ENCODE data around the gene SKAP1. TPM values are rescaled to one million over a fixed set of nuclear protein-coding genes. Genes with fewer than 3 reads are reported as not detected.

SKAP1 gene
- total RNA-seq, 1 donor from 2014 or later, result not detected

DNA sequence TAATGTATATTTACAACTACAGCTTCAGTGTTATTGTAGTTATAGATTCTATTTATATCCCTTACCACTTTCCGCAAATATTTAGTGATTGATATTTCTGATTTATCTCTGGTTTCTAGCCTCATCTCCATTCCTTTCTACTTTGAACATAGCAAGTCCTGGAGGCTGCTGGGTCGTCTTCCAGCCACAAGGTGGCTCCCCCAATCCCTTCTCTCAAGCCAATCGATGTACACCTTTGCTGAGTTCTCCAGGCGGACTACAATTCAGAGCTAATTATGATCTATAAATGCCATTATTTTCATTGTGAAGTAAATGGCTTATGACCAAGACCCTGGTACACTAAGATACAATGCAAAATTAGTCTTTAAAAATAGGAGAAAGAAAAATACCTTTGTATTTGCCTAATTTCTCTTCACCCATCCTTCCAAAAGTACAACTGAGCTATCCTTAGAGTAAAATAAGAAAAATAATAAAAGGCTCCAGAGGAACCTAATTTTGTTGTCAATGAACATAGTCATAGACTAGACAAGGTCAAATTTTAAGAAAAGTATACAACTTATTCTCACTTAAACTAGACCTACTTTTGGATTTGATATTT lies 122.1 kb downstream of the SKAP1 start:
- H3K36me3 Mint-ChIP-seq (ENCODE audit: low read depth, unreplicated experiment), result no peaks in the 10 kb centered on the region
- H3K27me3 Mint-ChIP-seq (ENCODE audit: low read depth, unreplicated experiment), result peaks cover 49% of the 10 kb centered on the region
- Histone ChIP-seq H3K4me1 (ENCODE audit: insufficient read depth, low read length) (no peaks in the 10 kb centered on the region), H3K36me3 (ENCODE audit: insufficient read depth, low read length) (no peaks in the 10 kb centered on the region), H2AFZ (ENCODE audit: low read depth, low read length) (no peak overlapping the region), H3K9ac (ENCODE audit: low read length) (no peak overlapping the region), H3K4me3 (ENCODE audit: insufficient read depth, low read depth, low read length) (no peak overlapping the region), H3K4me2 (ENCODE audit: low read length) (no peak overlapping the region), H3K27ac (ENCODE audit: low read depth, low read length) (no peak overlapping the region), H4K20me1 (ENCODE audit: insufficient read depth, low read length) (no peaks in the 10 kb centered on the region), H3K79me2 (ENCODE audit: insufficient read depth, low read length) (no peaks in the 10 kb centered on the region), H3K27me3 (ENCODE audit: insufficient read depth, low read length) (peaks cover 89% of the 10 kb centered on the region), H3K9me3 (ENCODE audit: insufficient read depth, low read depth, low read length) (no peaks in the 10 kb centered on the region)
- no peaks in the 10 kb centered on the region for H3K9me3 Mint-ChIP-seq (ENCODE audit: unreplicated experiment)
- H3K4me3 Mint-ChIP-seq (ENCODE audit: unreplicated experiment), result no peak overlapping the region
- FAIRE-seq (no peak), DNase-seq (ENCODE audit: low read depth) (peak; percentile 44)
- no peak overlapping the region for H3K27ac Mint-ChIP-seq (ENCODE audit: unreplicated experiment)
- TF ChIP-seq CTCF (IDR thresholded peaks at IDR 0.05; ENCODE audit: insufficient read depth, low read depth, low read length) (peak; percentile 92), EZH2 (IDR thresholded peaks at IDR 0.05; ENCODE audit: insufficient read depth, low read length) (no peak)
- no peaks in the 10 kb centered on the region for H3K4me1 Mint-ChIP-seq (ENCODE audit: low read depth, unreplicated experiment)

GRCh38 chr17:48307255-48307654 lies 122.8 kb downstream of the SKAP1 start:
- Mint-ChIP-seq H3K9me3 (ENCODE audit: unreplicated experiment) (no peaks in the 10 kb centered on the region), H3K27ac (ENCODE audit: unreplicated experiment) (no peak overlapping the region), H3K4me3 (ENCODE audit: unreplicated experiment) (no peak overlapping the region), H3K36me3 (ENCODE audit: low read depth, unreplicated experiment) (no peaks in the 10 kb centered on the region), H3K27me3 (ENCODE audit: low read depth, unreplicated experiment) (peaks cover 45% of the 10 kb centered on the region), H3K4me1 (ENCODE audit: low read depth, unreplicated experiment) (no peaks in the 10 kb centered on the region)
- Histone ChIP-seq H4K20me1 (ENCODE audit: insufficient read depth, low read length) (no peaks in the 10 kb centered on the region), H3K9ac (ENCODE audit: low read length) (no peak overlapping the region), H3K4me3 (ENCODE audit: insufficient read depth, low read depth, low read length) (no peak overlapping the region), H3K9me3 (ENCODE audit: insufficient read depth, low read depth, low read length) (no peaks in the 10 kb centered on the region), H3K4me2 (ENCODE audit: low read length) (no peak overlapping the region), H3K36me3 (ENCODE audit: insufficient read depth, low read length) (no peaks in the 10 kb centered on the region), H3K27ac (ENCODE audit: low read depth, low read length) (no peak overlapping the region), H2AFZ (ENCODE audit: low read depth, low read length) (no peak overlapping the region), H3K79me2 (ENCODE audit: insufficient read depth, low read length) (no peaks in the 10 kb centered on the region), H3K27me3 (ENCODE audit: insufficient read depth, low read length) (peaks cover 89% of the 10 kb centered on the region), H3K4me1 (ENCODE audit: insufficient read depth, low read length) (no peaks in the 10 kb centered on the region)
- TF ChIP-seq EZH2 (IDR thresholded peaks at IDR 0.05; ENCODE audit: insufficient read depth, low read length), result peak; percentile 42
- TF ChIP-seq CTCF (IDR thresholded peaks at IDR 0.05; ENCODE audit: insufficient read depth, low read depth, low read length), result no peak
- DNase-seq (ENCODE audit: low read depth) (no peak), FAIRE-seq (no peak)

GRCh38 chr17:48301002-48301401 lies 129.0 kb downstream of the SKAP1 start:
- Histone ChIP-seq H3K79me2 (ENCODE audit: insufficient read depth, low read length) (no peaks in the 10 kb centered on the region), H4K20me1 (ENCODE audit: insufficient read depth, low read length) (no peaks in the 10 kb centered on the region), H3K36me3 (ENCODE audit: insufficient read depth, low read length) (no peaks in the 10 kb centered on the region), H3K27ac (ENCODE audit: low read depth, low read length) (no peak overlapping the region), H3K4me1 (ENCODE audit: insufficient read depth, low read length) (no peaks in the 10 kb centered on the region), H3K27me3 (ENCODE audit: insufficient read depth, low read length) (peaks cover 64% of the 10 kb centered on the region), H3K4me2 (ENCODE audit: low read length) (no peak overlapping the region), H3K9ac (ENCODE audit: low read length) (no peak overlapping the region), H2AFZ (ENCODE audit: low read depth, low read length) (no peak overlapping the region), H3K9me3 (ENCODE audit: insufficient read depth, low read depth, low read length) (no peaks in the 10 kb centered on the region), H3K4me3 (ENCODE audit: insufficient read depth, low read depth, low read length) (no peak overlapping the region)
- no peaks in the 10 kb centered on the region for H3K36me3 Mint-ChIP-seq (ENCODE audit: low read depth, unreplicated experiment)
- TF ChIP-seq CTCF (IDR thresholded peaks at IDR 0.05; ENCODE audit: insufficient read depth, low read depth, low read length) (no peak), EZH2 (IDR thresholded peaks at IDR 0.05; ENCODE audit: insufficient read depth, low read length) (no peak)
- H3K27me3 Mint-ChIP-seq (ENCODE audit: low read depth, unreplicated experiment), result peaks cover 26% of the 10 kb centered on the region
- DNase-seq (ENCODE audit: low read depth), result no peak
- no peak overlapping the region for H3K27ac Mint-ChIP-seq (ENCODE audit: unreplicated experiment)
- FAIRE-seq, result no peak
- peaks cover 3% of the 10 kb centered on the region for H3K9me3 Mint-ChIP-seq (ENCODE audit: unreplicated experiment)
- H3K4me1 Mint-ChIP-seq (ENCODE audit: low read depth, unreplicated experiment), result no peaks in the 10 kb centered on the region
- H3K4me3 Mint-ChIP-seq (ENCODE audit: unreplicated experiment), result no peak overlapping the region
